ENCODE results near the gene APBA2. TPM values are rescaled to one million over a fixed set of nuclear protein-coding genes. Genes with fewer than 3 reads are reported as not detected.

Gene APBA2
- total RNA-seq, 2 experiments from 2014 or later, result not detected

GRCh38 chr15:29113336-29114220 is 227.8 kb downstream of the APBA2 start:
- Histone ChIP-seq H3K79me2 (ENCODE audit: insufficient read depth, low read depth, low read length) (no peaks in the 10 kb centered on the region), H2AFZ (ENCODE audit: low read length) (no peak overlapping the region), H3K4me2 (ENCODE audit: low read length) (no peak overlapping the region), H3K9me2 (ENCODE audit: insufficient read depth, low read length) (no peaks in the 10 kb centered on the region), H3K4me1 (ENCODE audit: insufficient read depth, low read length, poor library complexity, severe bottlenecking) (no peaks in the 10 kb centered on the region), H3K36me3 (ENCODE audit: insufficient read depth, low read length) (no peaks in the 10 kb centered on the region), H3K27ac (ENCODE audit: low read depth, low read length, poor library complexity, severe bottlenecking) (no peak overlapping the region), H3K4me3 (ENCODE audit: low read depth, low read length, poor library complexity, severe bottlenecking) (no peak overlapping the region), H4K20me1 (ENCODE audit: insufficient read depth, low read length) (no peaks in the 10 kb centered on the region), H3K9me3 (ENCODE audit: low read length) (no peaks in the 10 kb centered on the region)
- no peak for DNase-seq (ENCODE audit: low spot score)
- CTCF ChIA-PET (ENCODE audit: unreplicated experiment), result no interaction called here
- POLR2A ChIA-PET, result no interaction called here
- intact Hi-C loops (cut with micrococcal nuclease; ENCODE audit: unreplicated experiment), result no loop called here
- BruUV-seq (replicated peaks), result no TSS peak
- TF ChIP-seq EZH2phosphoT487 (IDR thresholded peaks at IDR 0.05; ENCODE audit: borderline replicate concordance, low read depth, low read length) (no peak), CTCF (conservative IDR thresholded peaks at IDR 0.05; ENCODE audit: low read length) (no peak)

GRCh38 chr15:29114221-29115092 is 228.7 kb downstream of the APBA2 start:
- no peak for TF ChIP-seq CTCF (conservative IDR thresholded peaks at IDR 0.05; ENCODE audit: low read length)
- no peak for TF ChIP-seq EZH2phosphoT487 (IDR thresholded peaks at IDR 0.05; ENCODE audit: borderline replicate concordance, low read depth, low read length)
- no peaks in the 10 kb centered on the region for H3K36me3 ChIP-seq (ENCODE audit: insufficient read depth, low read length)

More at GRCh38 chr15:29114221-29115092, 228.7 kb downstream of the APBA2 start:
- Histone ChIP-seq H3K4me1 (ENCODE audit: insufficient read depth, low read length, poor library complexity, severe bottlenecking) (no peaks in the 10 kb centered on the region), H3K27ac (ENCODE audit: low read depth, low read length, poor library complexity, severe bottlenecking) (no peak overlapping the region), H3K4me2 (ENCODE audit: low read length) (no peak overlapping the region), H3K4me3 (ENCODE audit: low read depth, low read length, poor library complexity, severe bottlenecking) (no peak overlapping the region), H2AFZ (ENCODE audit: low read length) (no peak overlapping the region), H3K9me3 (ENCODE audit: low read length) (no peaks in the 10 kb centered on the region), H3K79me2 (ENCODE audit: insufficient read depth, low read depth, low read length) (no peaks in the 10 kb centered on the region), H3K9me2 (ENCODE audit: insufficient read depth, low read length) (no peaks in the 10 kb centered on the region), H4K20me1 (ENCODE audit: insufficient read depth, low read length) (no peaks in the 10 kb centered on the region)
- intact Hi-C loops (cut with micrococcal nuclease; ENCODE audit: unreplicated experiment), result no loop called here
- POLR2A ChIA-PET, result no interaction called here
- no TSS peak for BruUV-seq (replicated peaks)
- CTCF ChIA-PET (ENCODE audit: unreplicated experiment), result no interaction called here
- no peak for DNase-seq (ENCODE audit: low spot score)

Measured in OCI-LY7 (cell line).